HG03097 (cell line): ENCODE data around the gene CLCF1.
"Not testable (repeated sequence)": the region's sequence is repeated elsewhere in the genome, so short reads cannot be mapped to it uniquely, and the experiment has no call there.

Experiments
- ATAC-seq: cut with Tn5 transposase; IDR thresholded peaks from one replicate; pipeline ENCODE4 v1.9.1; 2021; ENCODE audit not compliant: unreplicated experiment, low FRiP score

Gene CLCF1

GRCh38 chr11:67345247-67345919 lies 28.0 kb downstream of the CLCF1 start:
- no peak for ATAC-seq

- no peak for ATAC-seq
Observed at GRCh38 chr11:67344264-67344663, 29.1 kb downstream of the CLCF1 start.

GRCh38 chr11:67337257-67337656 lies 36.1 kb downstream of the CLCF1 start:
- no peak for ATAC-seq

- ATAC-seq: no peak
Observed at GRCh38 chr11:67332081-67332691, 41.2 kb downstream of the CLCF1 start.

- no peak for ATAC-seq
Observed at GRCh38 chr11:67323526-67323925, 49.9 kb downstream of the CLCF1 start.

- no peak for ATAC-seq
Observed at GRCh38 chr11:67322049-67322448, 51.3 kb downstream of the CLCF1 start.

GRCh38 chr11:67321313-67321871 lies 52.0 kb downstream of the CLCF1 start:
- ATAC-seq: no peak

- ATAC-seq: no peak
Observed at GRCh38 chr11:67320691-67321090, 52.7 kb downstream of the CLCF1 start.

- no peak for ATAC-seq
Observed at GRCh38 chr11:67320011-67320410, 53.4 kb downstream of the CLCF1 start.

- ATAC-seq: not testable (repeated sequence)
Observed at GRCh38 chr11:67318876-67319275, 54.5 kb downstream of the CLCF1 start.

GRCh38 chr11:67317888-67318555 lies 55.4 kb downstream of the CLCF1 start:
- ATAC-seq: no peak

- ATAC-seq: peak; percentile 75
Observed at GRCh38 chr11:67317205-67317887, 56.1 kb downstream of the CLCF1 start.

- ATAC-seq: no peak
Observed at GRCh38 chr11:67316882-67317204, 56.6 kb downstream of the CLCF1 start.

- ATAC-seq: no peak
Observed at GRCh38 chr11:67315325-67315909, 58.0 kb downstream of the CLCF1 start.

- ATAC-seq: no peak
Observed at GRCh38 chr11:67314218-67314617, 59.2 kb downstream of the CLCF1 start.
